Stimulated activated CD4-positive, alpha-beta T cell treated with anti-CD3 and anti-CD28 coated beads, Interleukin-1b, Interleukin-23, amount 100 ng/mL, for 1 hour (primary cell): ENCODE measurements around the gene HSPG2.

Experiments used
- DNase-seq, 2 donors: peaks; one replicate each; pipeline ENCODE4 v3.0.0-alpha.2; 2020; ENCODE audit warnings: low read depth in 2 of 2

The HSPG2 gene

GRCh38 chr1:21824926-21825325 lies 112.2 kb downstream of the HSPG2 start:
- no peak for DNase-seq

GRCh38 chr1:21823980-21824702 lies 113.0 kb downstream of the HSPG2 start:
- DNase-seq = no peak

- DNase-seq = no peak
Measured at GRCh38 chr1:21823206-21823979, 113.7 kb downstream of the HSPG2 start.

- no peak for DNase-seq
Measured at GRCh38 chr1:21822349-21822748, 114.8 kb downstream of the HSPG2 start.

GRCh38 chr1:21821385-21822019 lies 115.6 kb downstream of the HSPG2 start:
- DNase-seq = no peak

- DNase-seq = no peak
Measured at GRCh38 chr1:21820597-21821232, 116.4 kb downstream of the HSPG2 start.

GRCh38 chr1:21818656-21819055 lies 118.5 kb downstream of the HSPG2 start:
- peak in 1 of 2 donors; percentile 10 for DNase-seq

GRCh38 chr1:21816602-21817302 lies 120.4 kb downstream of the HSPG2 start:
- DNase-seq = no peak

GRCh38 chr1:21815724-21816321 lies 121.3 kb downstream of the HSPG2 start:
- DNase-seq = no peak

- DNase-seq = no peak
Measured at GRCh38 chr1:21814981-21815582, 122.0 kb downstream of the HSPG2 start.

GRCh38 chr1:21814241-21814918 lies 122.7 kb downstream of the HSPG2 start:
- DNase-seq = no peak

GRCh38 chr1:21813542-21813941 lies 123.6 kb downstream of the HSPG2 start:
- DNase-seq = no peak

GRCh38 chr1:21811875-21812305 lies 125.2 kb downstream of the HSPG2 start, which contains the start of gene LDLRAD2:
LDLRAD2 (plus strand) TSS chr1:21812265; CDS start chr1:21812452, 187 bp downstream.
- DNase-seq = no peak

- no peak for DNase-seq
Measured at GRCh38 chr1:21804536-21804935, 132.6 kb downstream of the HSPG2 start.

- DNase-seq = no peak
Measured at GRCh38 chr1:21801100-21801499, 136.0 kb downstream of the HSPG2 start.

- DNase-seq = no peak
Measured at GRCh38 chr1:21799730-21800129, 137.4 kb downstream of the HSPG2 start.

GRCh38 chr1:21795075-21795474 lies 142.0 kb downstream of the HSPG2 start:
- no peak for DNase-seq

GRCh38 chr1:21794656-21795055 lies 142.5 kb downstream of the HSPG2 start:
- no peak for DNase-seq

- no peak for DNase-seq
Measured at GRCh38 chr1:21793104-21793503, 144.0 kb downstream of the HSPG2 start.

GRCh38 chr1:21786640-21787039 lies 150.5 kb downstream of the HSPG2 start:
- no peak for DNase-seq
